HEK293 (cell line): ENCODE results near the gene HECTD2.

Experiments
- CTCF ChIP-seq: fragments of 450-650 bp; formaldehyde crosslinking; IDR thresholded peaks from 2 replicates; pipeline ENCODE4 v1.5.1; 2016; ENCODE audit warnings: missing biosample characterization, missing genetic modification characterization
- HOXA7 ChIP-seq: sonication (generic); formaldehyde crosslinking; IDR thresholded peaks from 2 replicates; pipeline ENCODE4 v1.8.1; 2022; ENCODE audit warnings: missing genetic modification reagents, borderline replicate concordance
- MEIS1 ChIP-seq: sonication (generic); formaldehyde crosslinking; IDR thresholded peaks from 2 replicates; pipeline ENCODE4 v1.8.1; 2022; ENCODE audit warnings: missing genetic modification reagents, mild to moderate bottlenecking, borderline replicate concordance
- PRDM4 ChIP-seq: fragments of 450-650 bp; formaldehyde crosslinking; IDR thresholded peaks from 2 replicates; pipeline ENCODE4 v1.5.1; 2017; ENCODE audit warnings: missing biosample characterization, missing genetic modification characterization
- YY1 ChIP-seq: fragments of 450-650 bp; formaldehyde crosslinking; IDR thresholded peaks from 2 replicates; pipeline ENCODE4 v1.5.1; 2018; ENCODE audit warnings: missing biosample characterization, missing genetic modification characterization
- ZIC2 ChIP-seq: fragments of 450-650 bp; formaldehyde crosslinking; IDR thresholded peaks from 2 replicates; pipeline ENCODE4 v1.5.1; 2016; ENCODE audit warnings: missing biosample characterization, missing genetic modification characterization
- ZNF561 ChIP-seq: fragments of 450-650 bp; IDR thresholded peaks from 2 replicates; pipeline ENCODE4 v1.5.1; 2018; ENCODE audit warnings: missing biosample characterization, missing genetic modification characterization, borderline replicate concordance
- ZNF670 ChIP-seq: fragments of 450-650 bp; formaldehyde crosslinking; IDR thresholded peaks from 2 replicates; pipeline ENCODE4 v1.5.1; 2016; ENCODE audit warnings: missing biosample characterization, missing genetic modification characterization, low read depth
- ZNF777 ChIP-seq: fragments of 450-650 bp; formaldehyde crosslinking; IDR thresholded peaks from 2 replicates; pipeline ENCODE4 v1.5.1; 2017; ENCODE audit warnings: missing biosample characterization, missing genetic modification characterization, borderline replicate concordance
- ZSCAN30 ChIP-seq: fragments of 450-650 bp; IDR thresholded peaks from 2 replicates; pipeline ENCODE4 v1.5.1; 2018; ENCODE audit warnings: missing biosample characterization, mild to moderate bottlenecking, missing genetic modification characterization, moderate library complexity

- TF ChIP-seq ZIC2 (tag by site-specific recombination), result no peak
- TF ChIP-seq CTCF, result no peak
- TF ChIP-seq ZNF561, result no peak
- TF ChIP-seq ZNF670 (tag by site-specific recombination), result no peak
- no peak for TF ChIP-seq PRDM4
- no peak for TF ChIP-seq MEIS1
- TF ChIP-seq ZSCAN30 (tag by site-specific recombination), result no peak
- TF ChIP-seq ZNF777 (tag by site-specific recombination), result no peak
- TF ChIP-seq HOXA7, result no peak
- no peak for TF ChIP-seq YY1 (tag by site-specific recombination)
These were observed 110.5 kb downstream of the HECTD2 start for GRCh38 chr10:91520661-91521060.
